ENCODE results near the gene TMEM131.

GRCh38 chr2:97741686-97742085 lies 254.1 kb downstream of the TMEM131 start:
- TF ChIP-seq EZH2 (IDR thresholded peaks at IDR 0.05; ENCODE audit: borderline replicate concordance, low read depth, low read length, severe bottlenecking) = no peak
- no peak for TF ChIP-seq CTCF (IDR thresholded peaks at IDR 0.05; ENCODE audit: borderline replicate concordance, extremely low read depth, low read length, poor library complexity, severe bottlenecking)

Data from DND-41 (cell line).